Muscle of leg (tissue), 11 donors: ENCODE results near the gene OPTC. TPM values are rescaled to one million over a fixed set of nuclear protein-coding genes. Genes with fewer than 3 reads are reported as not detected.
"Not testable (repeated sequence)": the region's sequence is repeated elsewhere in the genome, so short reads cannot be mapped to it uniquely, and the experiment has no call there.

ENCODE experiments used
- DNase-seq: peaks from one replicate; pipeline ENCODE4 v3.0.0; 2013
- H3K27ac ChIP-seq: one replicate; pipeline ENCODE4 v1.5.1; 2013; ENCODE audit warnings: mild to moderate bottlenecking, low read length, control low read depth
- H3K27me3 ChIP-seq: one replicate; pipeline ENCODE4 v1.6.1; 2013; ENCODE audit warnings: low read length; ENCODE audit not compliant: control insufficient read depth, insufficient read depth
- H3K36me3 ChIP-seq: one replicate; pipeline ENCODE4 v1.6.1; 2013; ENCODE audit warnings: low read length; ENCODE audit not compliant: control insufficient read depth, insufficient read depth
- H3K4me1 ChIP-seq: one replicate; pipeline ENCODE4 v1.6.1; 2013; ENCODE audit warnings: low read length; ENCODE audit not compliant: control insufficient read depth, insufficient read depth
- H3K4me3 ChIP-seq: one replicate; pipeline ENCODE4 v1.5.1; 2013; ENCODE audit warnings: low read length, control low read depth
- H3K9me3 ChIP-seq: replicated peaks from 2 replicates; pipeline ENCODE4 v1.6.1; 2013; ENCODE audit warnings: low read depth, low read length; ENCODE audit not compliant: control insufficient read depth
- WGBS: methylation state at CpG from one replicate; pipeline ENCODE4 v1.1.5; 2013; ENCODE audit warnings: missing lambda C conversion rate; ENCODE audit not compliant: insufficient coverage; 5-methylcytosine and 5-hydroxymethylcytosine counted together
- polyA plus RNA-seq, 8 donors: library from polyadenylated mRNA; unstranded; fragments of 120-200 nt; gene quantifications; one replicate each; pipeline versions ENCODE4 v1.2.1 to v1.2.3, GENCODE V29; 2013; ENCODE audit warnings: inconsistent platforms in 1 of 8, low replicate concordance in 1 of 8; ENCODE audit not compliant: insufficient read length in 8 of 8, insufficient read depth in 1 of 8
- total RNA-seq: library from RNA; stranded (reverse); fragments of 120-200 nt; gene quantifications from one replicate; pipeline ENCODE4 v1.2.4, GENCODE V29; 2013

Gene OPTC
- total and polyA plus RNA-seq, 9 donors = not detected

DNA sequence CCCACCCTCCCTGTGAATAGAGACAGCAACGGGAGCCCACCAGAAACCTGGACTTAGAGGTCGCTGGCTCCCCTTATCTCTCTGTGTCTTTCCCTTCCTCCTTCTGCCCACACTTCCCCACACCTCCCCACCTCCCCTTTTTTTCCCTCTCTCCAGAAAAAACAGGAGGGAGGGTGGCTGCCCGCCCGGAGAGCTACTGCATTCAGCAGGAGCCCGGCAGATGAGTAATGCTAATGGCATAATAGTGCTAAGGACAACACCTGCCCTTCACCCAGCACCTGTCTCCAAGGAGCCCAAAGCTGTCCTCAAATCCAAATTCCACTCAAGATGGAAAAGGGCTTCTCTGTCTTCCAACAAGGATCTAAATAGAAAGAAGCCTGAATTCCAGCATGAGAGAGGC is 29.7 kb upstream of the OPTC start:
- Histone ChIP-seq H3K4me1 (peaks cover 44% of the 10 kb centered on the region), H3K36me3 (no peaks in the 10 kb centered on the region), H3K27ac (no peak overlapping the region), H3K27me3 (no peaks in the 10 kb centered on the region), H3K9me3 (no peaks in the 10 kb centered on the region), H3K4me3 (no peak overlapping the region)
- 40% methylated on average over 1 of the region's 5 CpGs for WGBS
- DNase-seq = peak; percentile 52

DNA sequence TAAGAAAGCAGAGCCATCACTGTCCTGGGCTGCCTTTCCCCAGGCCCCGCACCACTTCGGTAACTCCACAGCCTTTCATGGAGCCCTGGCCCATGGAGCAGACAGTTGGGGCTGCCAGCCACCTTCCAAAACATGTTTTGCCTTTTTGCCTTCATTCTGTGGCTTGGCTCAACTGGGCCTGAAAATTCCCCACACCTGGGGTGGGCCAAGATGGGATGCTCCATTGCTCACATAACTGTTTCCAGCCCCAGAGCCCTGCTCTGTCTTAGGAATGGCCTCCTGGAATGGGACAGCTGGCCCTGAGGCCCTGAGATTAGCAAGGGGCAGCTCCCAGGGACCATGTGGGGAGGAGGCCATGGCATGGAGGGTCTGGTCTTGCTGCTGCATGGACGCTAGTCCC is 29.2 kb upstream of the OPTC start:
- peak overlapping the region; percentile 13 for H3K27ac ChIP-seq
- no peaks in the 10 kb centered on the region for H3K9me3 ChIP-seq
- 81% methylated on average over 3 of the region's 3 CpGs for WGBS
- no peak overlapping the region for H3K4me3 ChIP-seq
- peaks cover 44% of the 10 kb centered on the region for H3K4me1 ChIP-seq
- no peak for DNase-seq
- no peaks in the 10 kb centered on the region for H3K36me3 ChIP-seq
- H3K27me3 ChIP-seq = peaks cover 2% of the 10 kb centered on the region

DNA sequence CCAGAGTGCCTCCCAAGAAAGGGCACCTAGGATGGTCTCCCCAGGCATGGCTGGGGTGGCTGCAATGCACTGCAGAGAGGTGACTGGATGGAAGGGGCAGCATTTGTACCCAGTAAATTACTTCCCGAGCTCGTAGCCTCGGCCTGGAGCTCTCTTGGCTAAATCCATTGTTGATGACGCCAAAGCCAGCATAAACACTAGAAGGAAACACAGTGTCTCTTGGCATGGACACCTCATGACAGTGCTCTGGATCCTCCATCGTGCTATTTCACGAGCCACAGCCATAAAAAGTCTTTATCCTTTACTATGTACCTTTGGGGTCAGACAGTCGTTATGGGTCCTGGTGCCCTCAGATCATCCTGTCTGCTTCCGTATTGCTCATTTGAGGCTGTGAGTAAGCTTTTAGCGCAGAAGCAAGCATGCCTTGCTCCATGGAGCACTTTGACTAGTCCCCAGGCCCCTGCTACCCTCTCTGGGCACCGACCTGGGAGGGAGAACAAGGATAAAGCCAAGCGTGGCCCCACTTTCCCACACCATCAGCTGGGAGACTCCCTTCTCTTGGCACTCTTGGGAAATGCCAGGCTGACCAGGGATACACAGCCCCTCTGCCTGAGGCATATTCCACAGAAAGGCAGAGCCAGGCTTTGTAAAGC is 28.7 kb upstream of the OPTC start:
- peaks cover 48% of the 10 kb centered on the region for H3K4me1 ChIP-seq
- H3K27me3 ChIP-seq = peaks cover 5% of the 10 kb centered on the region
- no peaks in the 10 kb centered on the region for H3K9me3 ChIP-seq
- DNase-seq = no peak
- no peaks in the 10 kb centered on the region for H3K36me3 ChIP-seq
- no peak overlapping the region for H3K4me3 ChIP-seq
- WGBS = 84% methylated on average over 9 of the region's 11 CpGs
- peak overlapping the region; percentile 59 for H3K27ac ChIP-seq

DNA sequence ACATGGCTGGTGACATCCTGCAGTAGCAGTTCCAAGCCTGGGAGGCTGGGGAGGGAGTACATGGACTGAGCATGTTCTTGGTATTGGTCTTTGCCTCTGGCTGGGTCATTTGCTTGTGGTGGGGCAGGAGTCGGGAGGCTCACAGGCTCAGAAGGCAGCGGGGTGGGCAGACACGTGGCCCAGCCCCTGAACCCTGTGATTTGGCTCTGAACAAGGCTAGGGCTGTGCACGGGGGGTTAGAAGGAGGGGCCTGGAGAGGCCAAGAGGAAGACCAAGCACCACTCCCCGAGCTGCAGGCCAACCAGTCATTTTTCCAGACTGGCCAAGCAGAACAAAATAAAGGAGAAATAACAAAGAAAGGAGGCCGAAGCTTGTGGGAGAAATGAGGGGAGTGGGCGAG is 28.0 kb upstream of the OPTC start:
- Histone ChIP-seq H3K4me3 (no peak overlapping the region), H3K4me1 (peaks cover 50% of the 10 kb centered on the region), H3K36me3 (no peaks in the 10 kb centered on the region), H3K27ac (peak overlapping the region; percentile 59), H3K9me3 (no peaks in the 10 kb centered on the region), H3K27me3 (peaks cover 5% of the 10 kb centered on the region)
- DNase-seq = peak; percentile 79
- WGBS = 5% methylated on average over 6 of the region's 7 CpGs

- not testable (repeated sequence) for H3K36me3 ChIP-seq
These were observed 26.9 kb upstream of the OPTC start for GRCh38 chr1:203466906-203467549.

DNA sequence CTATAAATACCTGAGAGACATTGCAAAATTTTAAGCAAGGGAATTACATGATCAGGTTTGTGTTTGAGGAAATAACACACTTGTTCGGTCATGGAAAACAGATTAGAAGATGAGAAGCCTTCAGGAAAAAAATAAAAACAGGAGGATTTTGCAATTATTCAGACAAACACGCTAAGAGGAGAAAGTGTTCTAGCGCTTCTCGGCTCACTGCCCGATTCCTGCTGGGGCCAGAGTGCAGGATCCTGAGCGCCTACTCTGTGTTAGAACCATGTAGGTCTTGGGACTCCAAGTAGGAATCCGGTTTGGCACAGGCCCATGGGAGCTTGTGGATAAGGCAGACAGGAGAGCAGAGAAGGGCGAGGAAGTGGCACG is 26.4 kb upstream of the OPTC start:
- Histone ChIP-seq H3K4me1 (peaks cover 50% of the 10 kb centered on the region), H3K27me3 (peaks cover 8% of the 10 kb centered on the region), H3K27ac (peak overlapping the region; percentile 59), H3K4me3 (no peak overlapping the region), H3K36me3 (no peaks in the 10 kb centered on the region), H3K9me3 (no peaks in the 10 kb centered on the region)
- DNase-seq = peak; percentile 77
- 44% methylated on average over 8 of the region's 9 CpGs for WGBS

More at GRCh38 chr1:203466906-203467549, 26.9 kb upstream of the OPTC start:
- not testable (repeated sequence) for H3K9me3 ChIP-seq, DNase-seq, H3K4me3 ChIP-seq, H3K27me3 ChIP-seq, H3K27ac ChIP-seq
- H3K4me1 ChIP-seq = peaks cover 50% of the 10 kb centered on the region
- 70% methylated on average over 7 of the region's 13 CpGs for WGBS

- 91% methylated on average over 2 of the region's 2 CpGs for WGBS
- Histone ChIP-seq H3K4me1 (peaks cover 50% of the 10 kb centered on the region), H3K4me3 (no peak overlapping the region), H3K27me3 (peaks cover 8% of the 10 kb centered on the region), H3K36me3 (no peaks in the 10 kb centered on the region), H3K27ac (no peak overlapping the region), H3K9me3 (no peaks in the 10 kb centered on the region)
- DNase-seq = no peak
These were observed 25.6 kb upstream of the OPTC start for GRCh38 chr1:203468326-203468725.

DNA sequence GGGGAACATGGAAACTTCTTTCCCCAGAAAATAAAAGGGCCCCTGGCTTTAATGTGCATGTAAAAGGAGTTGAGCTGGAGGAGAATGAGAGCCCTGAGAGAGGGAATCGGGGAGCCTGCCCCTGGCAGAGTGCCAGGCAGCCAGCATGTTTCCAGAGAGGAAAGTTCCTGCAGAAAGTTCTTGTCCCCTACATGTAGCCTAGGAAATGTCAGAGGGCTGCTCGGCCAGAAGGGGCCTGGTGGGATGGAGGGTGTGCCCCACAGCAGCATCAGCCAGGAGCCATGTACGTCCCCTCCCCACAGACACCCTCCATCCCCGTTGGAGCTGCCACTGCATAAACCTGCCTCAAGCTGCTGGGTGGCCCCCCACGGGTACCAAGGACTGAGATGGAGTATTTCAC is 23.7 kb upstream of the OPTC start:
- DNase-seq = no peak

DNA sequence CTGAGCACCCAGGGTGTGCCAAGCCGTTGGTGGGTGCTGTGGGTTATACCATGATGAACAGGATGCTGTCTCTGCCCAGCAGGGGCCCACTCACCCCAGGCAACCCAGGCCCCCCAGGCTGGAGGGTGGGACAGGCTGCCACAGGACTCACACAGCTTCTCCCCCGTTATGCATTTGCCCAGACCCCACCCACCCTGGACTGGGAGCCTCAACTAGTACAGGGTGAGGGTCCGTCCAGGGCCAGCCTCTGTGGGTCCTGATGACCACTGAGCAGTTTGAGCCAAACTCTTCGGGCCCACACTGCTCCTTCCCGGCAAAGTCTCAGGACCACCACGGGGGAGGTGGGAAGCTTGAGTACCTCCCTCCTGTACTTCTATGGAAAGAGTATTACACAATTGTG is 22.1 kb upstream of the OPTC start:
- Histone ChIP-seq H3K4me1 (peaks cover 30% of the 10 kb centered on the region), H3K4me3 (no peak overlapping the region), H3K27ac (no peak overlapping the region), H3K9me3 (no peaks in the 10 kb centered on the region), H3K36me3 (no peaks in the 10 kb centered on the region), H3K27me3 (peaks cover 8% of the 10 kb centered on the region)
- WGBS = 79% methylated on average over 3 of the region's 6 CpGs
- no peak for DNase-seq

More for the DNA sequence above, 23.7 kb upstream of the OPTC start:
- Histone ChIP-seq H3K9me3 (no peaks in the 10 kb centered on the region), H3K36me3 (no peaks in the 10 kb centered on the region), H3K27ac (no peak overlapping the region), H3K4me3 (no peak overlapping the region), H3K27me3 (peaks cover 8% of the 10 kb centered on the region), H3K4me1 (peaks cover 37% of the 10 kb centered on the region)
- 50% methylated on average over 1 of the region's 5 CpGs for WGBS

GRCh38 chr1:203473281-203473680 is 20.7 kb upstream of the OPTC start:
- 100% methylated on average over 1 of the region's 4 CpGs for WGBS
- Histone ChIP-seq H3K27ac (no peak overlapping the region), H3K36me3 (no peaks in the 10 kb centered on the region), H3K4me3 (no peak overlapping the region), H3K9me3 (no peaks in the 10 kb centered on the region), H3K4me1 (peaks cover 31% of the 10 kb centered on the region), H3K27me3 (peaks cover 13% of the 10 kb centered on the region)
- no peak for DNase-seq
